ENCODE data around the gene CEBPZOS.
"Not testable (repeated sequence)": the region's sequence is repeated elsewhere in the genome, so short reads cannot be mapped to it uniquely, and the experiment has no call there.

CEBPZOS gene

DNA sequence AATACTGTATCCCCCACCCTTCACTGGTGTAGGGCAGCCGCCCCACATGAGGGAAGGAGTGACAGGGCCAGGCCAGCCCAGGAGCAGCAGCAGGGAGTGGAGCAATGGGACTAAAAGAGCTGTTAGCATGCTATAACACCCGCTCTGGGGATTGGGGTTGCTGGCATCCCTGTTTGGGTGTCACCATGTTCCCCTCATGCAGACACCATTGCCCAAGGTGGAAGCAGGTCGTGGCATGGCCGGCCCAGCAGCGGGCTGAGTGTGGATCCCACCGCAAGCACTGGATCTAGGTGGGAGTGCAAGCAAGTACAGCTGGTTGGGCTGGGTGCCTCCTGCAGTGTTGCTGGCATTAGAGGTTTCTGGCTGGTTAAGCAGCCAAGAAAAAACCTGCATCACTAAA, 4.5 kb upstream of the CEBPZOS start:
- no peak for DNase-seq

- no peak for DNase-seq
Observed at GRCh38 chr2:37192551-37192950, 3.7 kb upstream of the CEBPZOS start.

- not testable (repeated sequence) for DNase-seq
Observed at GRCh38 chr2:37195862-37196319, 405 bp upstream of the CEBPZOS start.

GRCh38 chr2:37198681-37199065, 2.4 kb downstream of the CEBPZOS start:
- no peak for DNase-seq

DNA sequence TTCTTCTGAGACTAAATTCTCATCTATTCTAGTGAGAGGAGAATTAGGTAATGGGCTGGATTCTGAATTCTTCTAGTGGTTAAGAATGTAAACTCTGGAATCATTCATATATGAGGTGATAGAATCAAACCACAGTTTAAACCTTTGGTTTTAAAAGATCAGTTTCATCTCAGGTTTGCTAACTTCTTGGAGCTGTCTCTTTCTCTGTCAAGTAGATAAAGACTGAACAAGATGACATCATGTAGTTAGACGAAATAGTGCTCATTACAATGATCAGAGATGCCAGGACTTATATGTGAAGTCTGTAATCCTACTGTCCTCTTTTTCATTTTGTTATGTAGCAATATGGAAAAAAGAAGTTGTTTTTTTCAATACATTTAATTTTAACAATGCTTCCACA, 4.9 kb downstream of the CEBPZOS start:
- no peak for DNase-seq

- peak; percentile 57 for DNase-seq
Observed at GRCh38 chr2:37201766-37202165, 5.5 kb downstream of the CEBPZOS start.

DNA sequence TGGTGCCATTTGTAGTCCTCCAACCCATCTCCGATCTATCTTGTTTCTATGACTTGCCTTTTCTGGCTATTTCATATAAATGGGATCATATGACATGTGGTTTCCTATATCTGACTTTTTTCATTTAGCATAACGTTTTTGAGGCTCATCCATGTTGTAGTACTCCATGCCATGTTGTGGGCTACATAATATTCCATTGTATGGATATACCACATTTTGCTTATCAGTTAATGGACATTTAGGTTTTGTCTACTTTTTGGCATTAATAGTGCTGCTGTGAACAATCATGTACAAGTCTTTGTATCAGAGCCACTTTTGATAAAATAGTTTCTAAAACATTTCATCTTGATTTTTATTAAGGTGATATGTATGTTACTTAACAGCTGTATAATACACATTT, 7.4 kb downstream of the CEBPZOS start:
- DNase-seq = no peak

DNA sequence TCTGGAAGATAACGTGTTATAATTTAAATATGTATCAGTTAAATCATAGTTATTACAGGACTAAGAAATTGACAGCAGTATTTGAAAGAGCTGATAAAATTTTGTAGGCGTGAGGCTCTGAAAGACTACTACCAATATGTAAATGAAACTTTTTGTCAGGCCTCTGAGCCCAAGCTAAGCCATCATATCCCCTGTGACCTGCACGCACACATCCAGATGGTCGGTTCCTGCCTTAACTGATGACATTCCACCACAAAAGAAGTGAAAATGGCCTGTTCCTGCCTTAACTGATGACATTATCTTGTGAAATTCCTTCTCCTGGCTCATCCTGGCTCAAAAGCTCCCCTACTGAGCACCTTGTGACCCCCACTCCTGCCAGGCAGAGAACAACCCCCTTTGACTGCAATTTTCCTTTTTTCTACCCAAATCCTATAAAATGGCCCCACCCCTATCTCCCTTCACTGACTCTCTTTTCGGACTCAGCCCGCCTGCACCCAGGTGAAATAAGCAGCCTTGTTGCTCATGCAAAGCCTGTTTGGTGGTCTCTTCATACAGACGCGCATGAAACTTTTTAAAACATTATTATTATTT, 8.9 kb downstream of the CEBPZOS start:
- not testable (repeated sequence) for DNase-seq

- no peak for DNase-seq
Observed at GRCh38 chr2:37205689-37206341, 9.5 kb downstream of the CEBPZOS start.

DNA sequence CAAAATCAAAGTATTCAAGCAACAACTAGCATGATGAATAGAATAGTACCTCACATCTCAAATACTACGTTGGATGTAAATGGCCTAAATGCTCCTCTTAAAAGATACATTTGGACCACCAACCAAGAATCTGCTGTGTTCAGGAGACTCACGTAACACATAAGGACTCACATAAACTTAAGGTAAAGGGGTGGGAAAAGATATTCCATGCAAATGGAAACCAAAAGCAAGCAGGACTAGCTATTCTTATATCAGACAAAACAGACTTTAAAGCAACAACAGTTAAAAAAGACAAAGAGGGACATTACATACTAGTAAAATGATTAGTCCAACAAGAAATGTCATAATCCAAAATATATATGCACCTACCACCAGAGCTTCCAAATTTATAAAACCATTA, 10.5 kb downstream of the CEBPZOS start:
- not testable (repeated sequence) for DNase-seq

GRCh38 chr2:37211212-37211611, 14.9 kb downstream of the CEBPZOS start:
- DNase-seq = no peak

- DNase-seq = no peak
Observed at GRCh38 chr2:37211939-37212338, 15.6 kb downstream of the CEBPZOS start.

DNA sequence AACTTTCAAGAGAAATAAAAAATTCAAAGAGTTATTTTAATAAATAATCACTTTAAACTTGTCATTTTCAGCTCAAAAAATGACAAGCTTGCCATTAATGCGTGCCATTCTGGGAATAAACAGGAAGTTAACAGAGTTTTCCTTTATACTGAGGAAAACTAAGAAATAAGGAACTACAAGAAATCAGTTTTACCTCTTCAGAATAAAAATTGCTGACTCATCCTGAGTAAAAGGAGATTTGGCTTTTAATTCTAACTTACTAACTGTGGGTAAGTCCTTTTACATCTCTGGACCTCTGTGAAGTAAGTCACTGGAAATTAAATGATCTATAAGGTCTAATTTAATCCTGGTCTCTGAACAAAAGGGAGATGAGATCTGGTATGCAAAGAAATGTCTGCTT, 19.0 kb downstream of the CEBPZOS start:
- DNase-seq = no peak

- no peak for DNase-seq
Observed at GRCh38 chr2:37219046-37219445, 22.8 kb downstream of the CEBPZOS start.

DNA sequence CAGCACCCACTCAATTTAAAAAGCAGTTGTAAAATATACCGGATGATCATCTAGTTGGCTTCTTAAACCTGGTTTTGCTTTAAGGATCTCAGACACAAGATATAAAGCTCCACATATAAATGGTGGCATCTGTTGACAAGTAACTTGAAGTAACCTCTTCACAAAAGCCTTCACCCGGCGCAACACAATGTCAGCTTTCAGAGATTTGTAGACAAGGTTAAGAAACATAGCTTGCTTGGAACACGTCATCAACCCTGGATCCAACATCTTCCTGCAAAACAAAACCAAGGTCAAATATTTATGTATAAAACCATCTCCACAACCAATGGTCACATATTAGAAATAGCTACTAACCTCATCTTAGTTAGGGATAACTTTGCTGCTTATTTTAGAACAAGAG, 26.8 kb downstream of the CEBPZOS start:
- no peak for DNase-seq

DNA sequence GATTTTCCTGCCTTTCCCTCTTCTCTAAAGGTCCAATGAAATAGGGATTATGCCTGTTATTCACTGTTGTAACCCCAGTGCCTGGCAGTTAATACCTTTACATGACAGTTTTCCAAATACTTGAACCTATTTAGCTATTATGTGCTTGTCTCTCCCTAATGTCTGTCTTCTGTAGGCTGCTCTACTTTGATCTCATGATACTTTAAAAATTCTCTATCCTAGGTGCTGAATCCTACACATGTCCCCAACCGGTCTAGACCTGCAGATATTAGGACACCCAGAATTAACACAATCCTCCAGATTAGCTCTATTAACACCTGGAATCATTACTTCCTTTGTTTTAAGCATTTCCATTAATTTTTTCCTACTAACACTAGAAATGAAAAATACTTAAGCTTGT, 27.8 kb downstream of the CEBPZOS start:
- DNase-seq = no peak

GRCh38 chr2:37225129-37225528, 28.8 kb downstream of the CEBPZOS start:
- DNase-seq = not testable (repeated sequence)

DNA sequence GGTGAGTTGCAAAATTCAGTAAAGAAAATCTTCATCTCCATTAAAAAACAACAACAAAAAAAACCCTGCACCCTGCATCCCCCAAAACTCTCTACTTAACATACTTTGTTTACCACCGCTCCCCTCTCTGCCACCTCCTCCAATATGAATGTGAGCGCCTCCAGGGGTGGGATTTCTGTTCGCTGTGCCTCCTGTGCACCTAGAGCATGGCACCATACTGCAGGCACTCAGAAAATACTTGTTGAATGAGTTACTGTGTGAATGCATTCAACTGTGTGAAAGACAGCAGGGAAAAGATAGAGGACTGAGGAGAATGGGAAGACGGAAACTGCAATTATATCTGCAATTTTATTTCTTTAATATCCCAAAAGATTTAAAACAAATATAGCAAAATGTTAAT, 30.6 kb downstream of the CEBPZOS start:
- DNase-seq = no peak

DNA sequence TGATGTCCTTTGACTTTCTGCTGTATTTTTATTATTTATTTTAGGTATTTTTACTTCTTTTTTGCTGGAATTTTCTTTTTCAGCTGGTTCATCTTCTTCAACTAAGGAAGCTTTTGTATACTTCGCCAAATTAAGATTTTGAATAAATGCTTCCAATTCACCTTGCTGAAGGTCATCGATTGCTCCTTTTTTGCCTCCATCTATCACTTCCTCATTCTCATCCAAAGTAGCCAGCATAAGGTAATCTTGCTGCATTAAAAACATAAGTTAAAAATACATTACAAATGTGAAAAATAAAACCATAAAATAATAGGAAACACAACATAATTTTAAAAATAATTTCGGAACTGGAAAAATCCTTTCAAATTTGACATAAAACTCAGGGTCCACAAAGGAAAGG, 32.5 kb downstream of the CEBPZOS start:
- DNase-seq = no peak

DNA sequence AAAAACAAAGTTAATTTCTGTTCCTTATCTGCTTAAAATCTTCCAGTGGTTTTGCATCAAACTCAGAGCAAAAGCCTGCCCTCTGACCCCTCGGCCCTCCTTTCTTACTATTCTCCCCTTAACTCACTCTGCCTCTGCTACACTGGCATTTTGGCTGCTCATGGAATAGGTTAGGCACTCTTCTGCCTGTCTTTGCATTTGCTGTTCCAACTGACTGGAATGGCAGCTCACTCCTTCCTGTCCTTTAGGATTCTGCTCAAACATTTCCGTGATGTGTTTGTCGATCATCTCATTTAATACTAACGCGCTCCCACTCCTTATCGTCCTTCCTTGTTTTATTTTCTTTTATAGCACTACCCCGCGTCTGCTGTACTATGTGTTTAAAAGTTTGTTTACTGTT, 34.3 kb downstream of the CEBPZOS start:
- DNase-seq = no peak

- peak; percentile 87 for DNase-seq
Observed at GRCh38 chr2:37231241-37232130, 35.2 kb downstream of the CEBPZOS start, which contains the start of the genes CEBPZ and NDUFAF7. Gene CEBPZ, minus strand, starts transcription at chr2:37231596. Its CDS starts 29 bp downstream, at chr2:37231567. Gene NDUFAF7, plus strand, starts transcription at chr2:37231658. Its CDS starts 48 bp downstream, at chr2:37231706.

DNA sequence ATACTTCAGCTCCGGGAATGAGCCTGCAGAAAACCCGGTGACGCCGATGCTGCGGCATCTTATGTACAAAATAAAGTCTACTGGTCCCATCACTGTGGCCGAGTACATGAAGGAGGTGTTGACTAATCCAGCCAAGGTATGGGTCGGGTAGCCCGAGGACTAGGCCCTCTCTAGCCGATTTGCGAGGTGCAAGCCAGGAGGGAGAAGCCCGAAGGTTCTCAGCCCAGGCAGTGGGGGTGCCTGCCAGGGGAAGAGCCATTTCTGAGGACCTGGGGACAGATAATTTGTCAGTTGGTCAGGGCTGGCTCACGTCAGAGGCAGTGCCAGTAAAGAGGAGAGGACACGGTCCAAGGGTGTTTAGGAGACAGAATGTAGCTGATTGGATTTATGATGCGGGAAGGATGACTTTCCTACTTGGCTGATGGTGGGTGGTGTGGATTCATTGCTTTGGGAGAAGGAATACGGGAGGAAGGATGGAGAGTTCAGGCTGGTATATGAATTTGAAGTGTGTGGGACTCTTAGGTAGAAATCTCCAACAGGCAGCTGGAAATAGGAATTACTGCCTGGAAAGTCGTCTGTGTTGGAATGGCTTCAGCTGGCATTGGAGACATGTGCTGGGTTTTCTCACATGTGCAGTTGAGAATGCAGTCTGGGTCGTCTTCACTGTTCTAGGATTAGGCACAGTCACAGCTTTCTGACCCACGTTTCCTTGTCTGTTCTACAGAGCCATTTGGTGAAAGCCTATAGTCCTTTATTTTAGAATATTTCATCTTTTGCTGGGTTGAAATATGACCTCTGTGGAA, 36.0 kb downstream of the CEBPZOS start:
- no peak for DNase-seq

- DNase-seq = peak; percentile 48
Observed at GRCh38 chr2:37243435-37243834, 47.1 kb downstream of the CEBPZOS start.

All from CD4-positive, alpha-beta T cell treated with Interleukin-4 for 4 hours (primary cell).